Measurements from ENCODE around the gene ARHGEF19.

ARHGEF19 gene

DNA sequence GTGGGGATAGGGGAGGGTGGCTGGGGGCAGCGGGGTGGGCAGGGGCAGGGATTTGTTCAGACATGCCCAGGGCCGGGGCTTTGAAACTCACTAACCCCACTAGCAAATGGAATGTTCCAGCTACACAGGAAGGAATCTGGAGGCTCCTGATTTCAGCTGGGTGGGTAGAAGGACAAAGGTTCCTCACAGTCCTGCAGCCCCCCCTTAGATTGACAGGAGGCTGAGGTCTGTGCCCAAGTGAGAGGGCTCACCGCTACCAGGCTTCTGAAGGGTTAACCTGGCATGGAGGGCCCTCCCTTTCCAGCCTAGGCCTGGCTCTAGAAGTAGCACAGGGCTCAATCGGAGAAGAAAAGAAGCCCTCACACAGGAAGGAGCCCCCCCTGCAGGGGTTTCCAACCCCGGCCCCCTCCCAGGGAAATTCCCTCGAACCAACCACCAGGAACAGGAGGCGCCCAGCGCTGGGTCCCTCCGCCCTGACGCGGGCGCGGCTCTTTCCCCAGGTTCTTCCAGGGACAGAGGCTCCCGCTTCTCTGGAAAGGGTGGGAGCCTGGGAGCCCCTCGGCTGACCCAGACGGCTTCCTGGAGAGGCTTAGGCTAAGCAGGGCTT is 59.9 kb downstream of the ARHGEF19 start:
- TF ChIP-seq POLR2A (IDR thresholded peaks at IDR 0.05; ENCODE audit: extremely low read depth, insufficient read length) (no peak), MYC (IDR thresholded peaks at IDR 0.05; ENCODE audit: low read depth, low read length) (no peak)
- TF ChIP-seq, protein P1, sequence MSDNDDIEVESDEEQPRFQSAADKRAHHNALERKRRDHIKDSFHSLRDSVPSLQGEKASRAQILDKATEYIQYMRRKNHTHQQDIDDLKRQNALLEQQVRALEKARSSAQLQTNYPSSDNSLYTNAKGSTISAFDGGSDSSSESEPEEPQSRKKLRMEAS (IDR thresholded peaks at IDR 0.05; ENCODE audit: low read depth, low read length) = no peak
- TF ChIP-seq, protein P2, sequence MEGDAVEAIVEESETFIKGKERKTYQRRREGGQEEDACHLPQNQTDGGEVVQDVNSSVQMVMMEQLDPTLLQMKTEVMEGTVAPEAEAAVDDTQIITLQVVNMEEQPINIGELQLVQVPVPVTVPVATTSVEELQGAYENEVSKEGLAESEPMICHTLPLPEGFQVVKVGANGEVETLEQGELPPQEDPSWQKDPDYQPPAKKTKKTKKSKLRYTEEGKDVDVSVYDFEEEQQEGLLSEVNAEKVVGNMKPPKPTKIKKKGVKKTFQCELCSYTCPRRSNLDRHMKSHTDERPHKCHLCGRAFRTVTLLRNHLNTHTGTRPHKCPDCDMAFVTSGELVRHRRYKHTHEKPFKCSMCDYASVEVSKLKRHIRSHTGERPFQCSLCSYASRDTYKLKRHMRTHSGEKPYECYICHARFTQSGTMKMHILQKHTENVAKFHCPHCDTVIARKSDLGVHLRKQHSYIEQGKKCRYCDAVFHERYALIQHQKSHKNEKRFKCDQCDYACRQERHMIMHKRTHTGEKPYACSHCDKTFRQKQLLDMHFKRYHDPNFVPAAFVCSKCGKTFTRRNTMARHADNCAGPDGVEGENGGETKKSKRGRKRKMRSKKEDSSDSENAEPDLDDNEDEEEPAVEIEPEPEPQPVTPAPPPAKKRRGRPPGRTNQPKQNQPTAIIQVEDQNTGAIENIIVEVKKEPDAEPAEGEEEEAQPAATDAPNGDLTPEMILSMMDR (IDR thresholded peaks at IDR 0.05; ENCODE audit: low read depth, low read length) = no peak
- no peak overlapping the region for H3K4me3 ChIP-seq (ENCODE audit: low read depth, low read length)
- DNase-seq (ENCODE audit: low read depth) = no peak

DNA sequence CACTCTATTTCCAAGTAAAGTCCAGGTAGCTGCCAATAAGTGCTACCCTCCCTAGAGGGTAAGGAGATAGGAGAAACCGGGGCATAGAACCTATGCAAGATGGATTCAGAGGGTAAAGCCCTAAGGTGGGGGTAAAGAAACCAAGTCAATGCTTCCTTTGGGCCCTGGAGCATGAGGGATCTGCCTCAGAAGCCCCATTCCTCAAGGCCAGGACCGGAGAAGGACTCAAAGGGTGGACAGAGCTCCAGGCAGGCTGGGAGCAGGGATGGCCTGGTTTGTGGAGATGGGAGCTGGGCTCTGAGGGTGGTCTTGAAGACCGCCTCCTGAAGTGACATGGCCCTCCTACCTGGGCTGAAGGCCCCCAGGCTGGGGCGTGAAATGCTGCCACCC is 60.5 kb downstream of the ARHGEF19 start:
- TF ChIP-seq, protein P2 (IDR thresholded peaks at IDR 0.05; ENCODE audit: low read depth, low read length) = no peak
- DNase-seq (ENCODE audit: low read depth) = no peak
- H3K4me3 ChIP-seq (ENCODE audit: low read depth, low read length) = no peak overlapping the region

DNA sequence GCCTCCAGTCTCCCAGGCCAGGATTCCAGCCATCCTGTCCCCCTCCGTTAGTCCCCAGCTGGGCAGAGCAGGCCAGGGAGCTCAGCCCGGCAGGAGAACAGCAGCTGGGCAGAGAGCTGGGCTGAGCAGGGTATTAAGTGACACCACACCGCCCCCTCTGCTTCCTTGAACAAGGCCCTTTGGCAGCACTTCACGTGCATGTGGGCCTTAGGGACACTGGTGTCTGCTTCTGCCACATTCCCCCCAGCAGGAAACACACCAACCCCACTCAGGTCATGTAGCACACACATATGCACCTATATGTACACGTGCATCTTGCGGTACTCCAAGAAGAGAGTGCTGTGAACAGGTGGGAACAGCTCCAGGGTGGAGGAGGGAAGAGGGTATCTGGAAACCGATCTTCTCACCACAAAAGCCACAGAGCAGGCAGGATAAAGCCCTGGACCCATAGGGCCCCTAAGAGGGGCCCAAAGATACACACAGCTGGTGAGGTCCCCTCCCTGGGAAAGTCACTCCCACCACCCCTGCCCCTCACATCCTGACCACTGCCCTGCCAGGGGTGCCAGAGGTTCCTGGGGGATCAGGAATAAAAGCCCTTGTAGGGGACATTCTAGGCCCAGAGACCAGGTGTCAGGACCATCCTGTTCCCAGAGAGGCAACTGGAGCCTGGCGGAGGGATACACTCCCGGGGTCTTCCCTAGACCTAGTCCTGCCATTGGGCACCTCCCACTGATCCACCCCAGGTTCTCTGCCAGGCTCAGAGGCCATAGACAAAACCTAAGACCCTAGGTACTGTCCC is 61.1 kb downstream of the ARHGEF19 start:
- no peak overlapping the region for H3K4me3 ChIP-seq (ENCODE audit: low read depth, low read length)
- peak; percentile 66 for DNase-seq (ENCODE audit: low read depth)
- TF ChIP-seq, protein P1 (IDR thresholded peaks at IDR 0.05; ENCODE audit: low read depth, low read length) = peak; percentile 28; the same call in 1 of the 2 replicates
- TF ChIP-seq POLR2A (IDR thresholded peaks at IDR 0.05; ENCODE audit: extremely low read depth, insufficient read length) (no peak), MYC (IDR thresholded peaks at IDR 0.05; ENCODE audit: low read depth, low read length) (no peak)
- TF ChIP-seq, protein P2 (IDR thresholded peaks at IDR 0.05; ENCODE audit: low read depth, low read length) = no peak

DNA sequence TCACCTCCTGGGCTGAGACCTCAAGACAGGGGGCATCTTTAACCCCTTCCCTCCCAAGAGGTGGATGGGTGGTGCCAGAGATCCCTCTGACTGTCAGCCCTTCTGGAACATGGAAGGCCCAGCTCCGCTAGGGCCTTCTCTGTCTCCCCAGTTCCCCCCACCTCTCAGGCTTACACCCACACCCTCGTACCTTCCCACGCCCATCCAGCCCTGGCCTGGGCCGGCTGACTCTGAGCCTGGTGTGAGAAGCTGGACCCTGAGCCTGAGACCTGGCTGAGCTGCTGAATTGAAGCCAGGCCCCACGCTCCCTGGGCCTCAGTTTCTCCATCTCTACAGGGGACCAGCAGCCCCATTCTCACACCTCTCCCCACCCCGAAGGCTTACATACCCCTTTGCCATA is 61.9 kb downstream of the ARHGEF19 start:
- TF ChIP-seq, protein P1 (IDR thresholded peaks at IDR 0.05; ENCODE audit: low read depth, low read length) = no peak
- no peak for TF ChIP-seq POLR2A (IDR thresholded peaks at IDR 0.05; ENCODE audit: extremely low read depth, insufficient read length)
- TF ChIP-seq MYC (IDR thresholded peaks at IDR 0.05; ENCODE audit: low read depth, low read length) = no peak
- TF ChIP-seq, protein P2 (IDR thresholded peaks at IDR 0.05; ENCODE audit: low read depth, low read length) = no peak
- DNase-seq (ENCODE audit: low read depth) = no peak
- no peak overlapping the region for H3K4me3 ChIP-seq (ENCODE audit: low read depth, low read length)

DNA sequence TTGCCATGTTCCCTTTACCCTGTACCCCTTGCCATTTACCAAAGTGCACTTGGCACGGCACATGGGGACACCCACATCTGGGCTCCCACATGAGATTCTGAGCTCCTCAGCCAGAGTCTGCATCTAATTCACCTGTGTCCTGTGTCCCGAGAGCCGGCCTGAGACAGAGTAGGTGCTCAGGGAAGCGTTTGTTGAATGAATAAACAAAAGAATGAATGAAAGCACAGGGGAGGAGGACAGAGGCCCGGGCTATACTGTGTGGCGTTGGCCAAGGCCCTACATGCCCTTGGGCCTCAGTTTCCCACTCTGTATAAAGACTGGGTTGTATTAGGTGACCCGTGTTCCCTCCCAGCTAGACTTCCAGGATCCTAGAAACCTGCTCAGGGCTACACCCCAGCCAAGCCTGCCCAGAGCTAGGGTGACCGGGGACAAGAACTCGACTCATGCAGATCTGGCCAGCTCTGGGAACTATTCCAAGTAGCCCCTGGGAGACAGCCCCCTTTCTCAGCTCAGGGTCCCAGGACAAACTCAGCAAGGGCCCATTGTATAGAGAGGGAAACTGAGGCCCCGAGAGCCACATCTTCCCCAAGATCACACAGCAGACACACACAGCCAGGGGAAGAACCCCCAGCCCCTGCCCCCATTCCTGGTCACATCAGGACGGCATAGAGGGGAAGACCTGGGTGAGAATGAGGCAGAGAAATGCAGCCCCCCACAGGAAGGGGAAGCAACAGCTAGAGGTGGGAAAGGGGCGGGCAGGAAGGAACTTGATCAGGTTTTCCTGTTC is 62.6 kb downstream of the ARHGEF19 start:
- no peak overlapping the region for H3K4me3 ChIP-seq (ENCODE audit: low read depth, low read length)
- DNase-seq (ENCODE audit: low read depth) = no peak
- TF ChIP-seq, protein P2 (IDR thresholded peaks at IDR 0.05; ENCODE audit: low read depth, low read length) = no peak
- no peak for TF ChIP-seq POLR2A (IDR thresholded peaks at IDR 0.05; ENCODE audit: extremely low read depth, insufficient read length)
- TF ChIP-seq, protein P1 (IDR thresholded peaks at IDR 0.05; ENCODE audit: low read depth, low read length) = no peak
- no peak for TF ChIP-seq MYC (IDR thresholded peaks at IDR 0.05; ENCODE audit: low read depth, low read length)
